GM12891 (cell line): ENCODE results near the gene WFDC1.

Experiments used
- DNase-seq: peaks from one replicate; pipeline ENCODE4 v3.0.0; 2011; ENCODE audit warnings: low spot score; ENCODE audit not compliant: insufficient read length
- FAIRE-seq: peaks from 2 replicates; lab custom pipeline; 2011; peaks lifted over from hg19 to GRCh38; lab: Jason Lieb, UNC
- PAX5 ChIP-seq: IDR thresholded peaks from 2 replicates; pipeline ENCODE4 v1.6.1; 2011; ENCODE audit warnings: low read length, moderate library complexity, mild to moderate bottlenecking; ENCODE audit not compliant: insufficient read depth, severe bottlenecking
- POLR2A ChIP-seq: IDR thresholded peaks from 2 replicates; pipeline ENCODE4 v1.6.1; 2011; ENCODE audit warnings: low read depth, low read length, control low read depth
- POLR2AphosphoS5 ChIP-seq: IDR thresholded peaks from 2 replicates; pipeline ENCODE4 v1.6.1; 2011; ENCODE audit warnings: low read depth, low read length, control low read depth
- POU2F2 ChIP-seq: IDR thresholded peaks from 2 replicates; pipeline ENCODE4 v1.6.1; 2011; ENCODE audit warnings: low read depth, mild to moderate bottlenecking, control low read depth, low read length, moderate library complexity
- SPI1 ChIP-seq: IDR thresholded peaks from 2 replicates; pipeline ENCODE4 v1.6.1; 2011; ENCODE audit warnings: low read depth, low read length, control low read depth
- TAF1 ChIP-seq: IDR thresholded peaks from 2 replicates; pipeline ENCODE4 v1.6.1; 2011; ENCODE audit warnings: low read depth, low read length, control low read depth

Gene WFDC1

GRCh38 chr16:84281074-84281473 is 13.6 kb upstream of the WFDC1 start:
- TF ChIP-seq SPI1 (no peak), PAX5 (no peak), POLR2A (no peak), POLR2AphosphoS5 (no peak), POU2F2 (no peak), TAF1 (no peak)
- DNase-seq, result no peak
- FAIRE-seq, result no peak

GRCh38 chr16:84282533-84282932 is 12.1 kb upstream of the WFDC1 start:
- no peak for FAIRE-seq
- no peak for TF ChIP-seq SPI1
- no peak for TF ChIP-seq POLR2AphosphoS5
- no peak for TF ChIP-seq PAX5
- no peak for TF ChIP-seq TAF1
- TF ChIP-seq POLR2A, result no peak
- no peak for TF ChIP-seq POU2F2

GRCh38 chr16:84283314-84284153 is 11.1 kb upstream of the WFDC1 start:
- no peak for DNase-seq
- no peak for TF ChIP-seq POLR2A
- TF ChIP-seq PAX5, result no peak
- TF ChIP-seq POU2F2, result no peak
- no peak for TF ChIP-seq SPI1
- TF ChIP-seq TAF1, result no peak
- TF ChIP-seq POLR2AphosphoS5, result no peak
- no peak for FAIRE-seq

More at GRCh38 chr16:84282533-84282932, 12.1 kb upstream of the WFDC1 start:
- DNase-seq, result no peak

- FAIRE-seq (no peak), DNase-seq (no peak)
- TF ChIP-seq PAX5 (no peak), SPI1 (no peak), POLR2A (no peak), POU2F2 (no peak), TAF1 (no peak), POLR2AphosphoS5 (no peak)
Measured at GRCh38 chr16:84284154-84284722, 10.4 kb upstream of the WFDC1 start.

GRCh38 chr16:84286578-84287240 is 8.0 kb upstream of the WFDC1 start:
- no peak for FAIRE-seq
- no peak for TF ChIP-seq TAF1
- TF ChIP-seq PAX5, result no peak
- no peak for TF ChIP-seq SPI1
- TF ChIP-seq POLR2AphosphoS5, result no peak
- TF ChIP-seq POLR2A, result no peak
- DNase-seq, result no peak

GRCh38 chr16:84288902-84289301 is 5.8 kb upstream of the WFDC1 start:
- TF ChIP-seq PAX5 (no peak), POLR2AphosphoS5 (no peak), TAF1 (no peak), POU2F2 (no peak), SPI1 (no peak), POLR2A (no peak)
- DNase-seq, result no peak
- no peak for FAIRE-seq

GRCh38 chr16:84291226-84291625 is 3.5 kb upstream of the WFDC1 start:
- TF ChIP-seq SPI1, result no peak
- no peak for TF ChIP-seq TAF1
- no peak for TF ChIP-seq POLR2AphosphoS5
- TF ChIP-seq POU2F2, result no peak
- TF ChIP-seq POLR2A, result no peak
- TF ChIP-seq PAX5, result no peak
- DNase-seq (no peak), FAIRE-seq (no peak)

- no peak for TF ChIP-seq POLR2AphosphoS5
- TF ChIP-seq TAF1, result no peak
- TF ChIP-seq PAX5, result no peak
- TF ChIP-seq POLR2A, result no peak
- no peak for TF ChIP-seq POU2F2
- TF ChIP-seq SPI1, result no peak
- FAIRE-seq (no peak), DNase-seq (no peak)
Measured at GRCh38 chr16:84292011-84292410, 2.7 kb upstream of the WFDC1 start.

GRCh38 chr16:84293406-84293805 is 1.3 kb upstream of the WFDC1 start:
- FAIRE-seq, result no peak
- TF ChIP-seq POLR2A (no peak), SPI1 (no peak), PAX5 (no peak), POLR2AphosphoS5 (no peak), TAF1 (no peak), POU2F2 (no peak)
- DNase-seq, result no peak
